K562 (cell line): ENCODE results near the gene EXTL1. TPM values are rescaled to one million over a fixed set of nuclear protein-coding genes. Genes with fewer than 3 reads are reported as not detected.

Experiments
- ARHGAP35 ChIP-seq: fragments of 450-650 bp; IDR thresholded peaks from 2 replicates; pipeline ENCODE4 v1.6.1; 2018; ENCODE audit not compliant: partially characterized antibody
- GABPA ChIP-seq: fragments of 200-800 bp; sonication (Bioruptor generic); conservative IDR thresholded peaks from 2 replicates; pipeline ENCODE4 v1.6.1; 2016; ENCODE audit warnings: low read depth, missing genetic modification characterization, missing compliant biosample characterization
- JUNB ChIP-seq: fragments of 450-650 bp; formaldehyde crosslinking; conservative IDR thresholded peaks from 2 replicates; pipeline ENCODE4 v1.4.0; 2020; ENCODE audit warnings: mild to moderate bottlenecking
- MAFF ChIP-seq: IDR thresholded peaks from 2 replicates; pipeline ENCODE4 v1.6.1; 2012; ENCODE audit warnings: low read length, improper control_type of control experiment
- MYNN ChIP-seq, 2 experiments: sonication (generic); formaldehyde crosslinking in 1 of 2; IDR thresholded peaks; 2 replicates each; pipeline versions ENCODE4 v1.5.0 to v1.6.1; 2016 to 2020; ENCODE audit warnings: antibody characterized with exemption in 1 of 2, missing genetic modification reagents in 1 of 2
- NFE2 ChIP-seq: IDR thresholded peaks from 2 replicates; pipeline ENCODE4 v1.6.1; 2014; ENCODE audit warnings: antibody characterized with exemption, low read depth
- NR2C2 ChIP-seq, 2 experiments: fragments of 200-800 bp in 1 of 2; sonication (Bioruptor generic) in 1 of 2; sonication (generic) in 1 of 2; formaldehyde crosslinking in 1 of 2; IDR thresholded peaks; 2 replicates each; pipeline versions ENCODE4 v1.6.1 to v1.8.0; 2016 to 2022; ENCODE audit warnings: mild to moderate bottlenecking in 1 of 2, missing compliant biosample characterization in 1 of 2, missing genetic modification characterization in 1 of 2, missing genetic modification reagents in 1 of 2
- NR3C1 ChIP-seq: sonication (generic); formaldehyde crosslinking; IDR thresholded peaks from 2 replicates; pipeline ENCODE4 v1.8.1; 2022; ENCODE audit warnings: missing genetic modification reagents
- OTX1 ChIP-seq: fragments of 450-650 bp; formaldehyde crosslinking; IDR thresholded peaks from 2 replicates; pipeline ENCODE4 v1.4.0; 2022; ENCODE audit warnings: mild to moderate bottlenecking
- SETDB1 ChIP-seq: IDR thresholded peaks from one replicate; pipeline ENCODE4 v1.6.1; 2012; ENCODE audit warnings: low read length, control low read depth, inconsistent platforms
- SMARCC2 ChIP-seq: fragments of 450-650 bp; IDR thresholded peaks from 2 replicates; pipeline ENCODE4 v1.6.1; 2017; ENCODE audit warnings: antibody characterized with exemption, moderate library complexity, mild to moderate bottlenecking, low read depth
- TAF15 ChIP-seq: fragments of 200-400 bp; formaldehyde crosslinking; IDR thresholded peaks from 2 replicates; pipeline ENCODE4 v1.6.1; 2017; ENCODE audit warnings: mild to moderate bottlenecking, low read depth, low read length, moderate library complexity
- TAF7 ChIP-seq: fragments of 450-650 bp; IDR thresholded peaks from 2 replicates; pipeline ENCODE4 v1.6.1; 2016; ENCODE audit warnings: missing genetic modification characterization, missing compliant biosample characterization
- TOE1 ChIP-seq, 2 experiments: fragments of 450-650 bp in 1 of 2; sonication (generic) in 1 of 2; formaldehyde crosslinking in 1 of 2; IDR thresholded peaks; 2 replicates each; pipeline versions ENCODE4 v1.7.1 to v1.8.0; 2016 to 2022; ENCODE audit warnings: borderline replicate concordance in 2 of 2, mild to moderate bottlenecking in 2 of 2, antibody characterized with exemption in 1 of 2, inconsistent platforms in 1 of 2, low read depth in 1 of 2, missing genetic modification reagents in 1 of 2, moderate library complexity in 1 of 2
- WHSC1 ChIP-seq: IDR thresholded peaks from one replicate; pipeline ENCODE4 v1.6.1; 2012; ENCODE audit warnings: low read length, control low read depth, inconsistent platforms
- ZBTB1 ChIP-seq: sonication (generic); formaldehyde crosslinking; IDR thresholded peaks from 2 replicates; pipeline ENCODE4 v1.8.1; 2023; ENCODE audit warnings: missing genetic modification reagents, low read depth, mild to moderate bottlenecking, borderline replicate concordance
- ZNF41 ChIP-seq: fragments of 250-450 bp; sonication (Bioruptor Pico); conservative IDR thresholded peaks from 2 replicates; pipeline ENCODE4 v1.4.0; 2020; ENCODE audit warnings: mild to moderate bottlenecking
- ZNF507 ChIP-seq: conservative IDR thresholded peaks from 2 replicates; pipeline ENCODE4 v1.6.1; 2017; ENCODE audit warnings: missing genetic modification characterization, missing compliant biosample characterization
- ZNF589 ChIP-seq: fragments of 200-800 bp; sonication (Bioruptor generic); IDR thresholded peaks from 2 replicates; pipeline ENCODE4 v1.6.1; 2016; ENCODE audit warnings: low read depth, missing genetic modification characterization, missing compliant biosample characterization
- ZNF778 ChIP-seq: fragments of 450-650 bp; formaldehyde crosslinking; IDR thresholded peaks from 2 replicates; pipeline ENCODE4 v1.4.0; 2020; ENCODE audit warnings: mild to moderate bottlenecking, moderate library complexity
- polyA plus RNA-seq, 8 experiments: library from polyadenylated mRNA; depleted of rRNA in 4 of 8; stranded (reverse) in 5 of 8; unstranded in 3 of 8; fragments of >200 nt; fragmentation: Nextera tagmentation in 2 of 8; fragmentation: Illumina TruSeq in 1 of 8; extraction: Ambion mirVana in 2 of 8; extraction: Trizol in 1 of 8; gene quantifications; 2 replicates each; pipeline versions ENCODE4 v1.2.1 to v1.2.3, GENCODE V29; 2011 to 2014; ENCODE audit warnings: inconsistent platforms in 1 of 8, missing spikeins in 1 of 8
- total RNA-seq, 7 experiments: library from RNA; depleted of rRNA in 6 of 7; stranded (reverse); fragments of >200 nt in 6 of 7; fragmentation: Illumina TruSeq in 2 of 7; extraction: Trizol in 2 of 7; gene quantifications; 2 replicates each; pipeline versions ENCODE4 v1.2.1 to v1.2.3, GENCODE V29; 2011 to 2021; ENCODE audit warnings: low replicate concordance in 1 of 7
- TF ChIP-seq, protein P1 (sequence below): fragments of 250-450 bp; sonication (Bioruptor Pico); IDR thresholded peaks from 2 replicates; pipeline ENCODE4 v1.8.0; 2021; ENCODE audit warnings: moderate library complexity, mild to moderate bottlenecking, inconsistent platforms
- TF ChIP-seq, protein P2 (sequence below): fragments of 250-450 bp; sonication (Bioruptor Pico); IDR thresholded peaks from 2 replicates; pipeline ENCODE4 v1.8.0; 2021; ENCODE audit warnings: mild to moderate bottlenecking, moderate library complexity
- TF ChIP-seq, protein P3 (sequence below): fragments of 250-450 bp; sonication (Bioruptor Pico); IDR thresholded peaks from 2 replicates; pipeline ENCODE4 v1.4.0; 2020; ENCODE audit warnings: mild to moderate bottlenecking, moderate library complexity

The EXTL1 gene
- total and polyA plus RNA-seq, 9 of the 15 experiments (the other 6 are each of a cell fraction or from before 2014, with no cell fraction given): 0.04 to 0.23 (median 0.08) TPM; not detected in 3

DNA sequence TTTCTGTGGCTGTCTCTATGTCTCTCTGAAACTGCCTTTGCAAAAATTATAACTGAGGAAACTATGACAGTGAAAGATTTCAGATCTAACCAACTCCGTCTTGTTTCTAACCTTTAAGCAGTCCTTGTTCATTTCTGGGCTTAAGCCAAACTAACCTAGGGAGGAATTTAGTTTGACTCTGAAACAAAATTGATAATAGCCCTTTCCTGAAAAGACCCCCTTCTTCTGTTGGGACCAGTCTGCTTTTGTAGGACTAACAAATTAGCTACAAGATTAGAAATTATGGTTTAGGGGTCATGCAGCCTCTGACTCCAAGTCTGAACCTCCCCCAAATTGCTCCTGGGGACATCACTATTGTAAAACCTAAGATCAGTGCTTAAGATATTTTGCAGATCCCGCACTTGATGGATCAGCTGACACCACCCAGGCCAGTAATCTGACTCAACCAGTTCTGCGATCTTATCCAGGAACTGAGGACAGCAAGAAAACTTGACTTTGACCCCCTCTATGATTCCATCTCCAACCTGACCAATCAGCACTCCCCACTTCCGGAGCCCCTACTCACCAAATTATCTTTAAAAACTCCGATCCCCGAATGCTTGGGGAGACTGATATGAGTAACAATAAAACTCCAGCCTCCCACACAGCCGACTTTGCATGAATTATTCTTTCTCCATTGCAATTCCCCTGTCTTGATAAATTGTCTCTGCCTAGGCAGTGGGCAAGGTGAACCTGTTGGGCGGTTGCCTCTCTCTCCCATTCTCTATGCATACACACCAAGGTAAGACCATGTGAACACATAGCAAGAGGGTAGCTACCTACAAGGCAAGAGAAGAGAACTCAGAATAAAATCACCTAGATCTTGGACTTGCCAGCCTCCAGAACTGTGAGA lies 57.0 kb downstream of the EXTL1 start (continued):
- no peak for TF ChIP-seq JUNB (CRISPR knock-in tag)
- no peak for TF ChIP-seq ZNF41 (CRISPR knock-in tag)
- no peak for TF ChIP-seq OTX1
- TF ChIP-seq MAFF: no peak
- no peak for TF ChIP-seq SETDB1
- no peak for TF ChIP-seq ZNF507 (tag)
- no peak for TF ChIP-seq ZNF778 (CRISPR knock-in tag)
- TF ChIP-seq WHSC1: no peak
- TF ChIP-seq ARHGAP35: no peak
- TF ChIP-seq, protein P1, sequence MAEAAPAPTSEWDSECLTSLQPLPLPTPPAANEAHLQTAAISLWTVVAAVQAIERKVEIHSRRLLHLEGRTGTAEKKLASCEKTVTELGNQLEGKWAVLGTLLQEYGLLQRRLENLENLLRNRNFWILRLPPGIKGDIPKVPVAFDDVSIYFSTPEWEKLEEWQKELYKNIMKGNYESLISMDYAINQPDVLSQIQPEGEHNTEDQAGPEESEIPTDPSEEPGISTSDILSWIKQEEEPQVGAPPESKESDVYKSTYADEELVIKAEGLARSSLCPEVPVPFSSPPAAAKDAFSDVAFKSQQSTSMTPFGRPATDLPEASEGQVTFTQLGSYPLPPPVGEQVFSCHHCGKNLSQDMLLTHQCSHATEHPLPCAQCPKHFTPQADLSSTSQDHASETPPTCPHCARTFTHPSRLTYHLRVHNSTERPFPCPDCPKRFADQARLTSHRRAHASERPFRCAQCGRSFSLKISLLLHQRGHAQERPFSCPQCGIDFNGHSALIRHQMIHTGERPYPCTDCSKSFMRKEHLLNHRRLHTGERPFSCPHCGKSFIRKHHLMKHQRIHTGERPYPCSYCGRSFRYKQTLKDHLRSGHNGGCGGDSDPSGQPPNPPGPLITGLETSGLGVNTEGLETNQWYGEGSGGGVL (CRISPR knock-in tag): no peak
- TF ChIP-seq, protein P2, sequence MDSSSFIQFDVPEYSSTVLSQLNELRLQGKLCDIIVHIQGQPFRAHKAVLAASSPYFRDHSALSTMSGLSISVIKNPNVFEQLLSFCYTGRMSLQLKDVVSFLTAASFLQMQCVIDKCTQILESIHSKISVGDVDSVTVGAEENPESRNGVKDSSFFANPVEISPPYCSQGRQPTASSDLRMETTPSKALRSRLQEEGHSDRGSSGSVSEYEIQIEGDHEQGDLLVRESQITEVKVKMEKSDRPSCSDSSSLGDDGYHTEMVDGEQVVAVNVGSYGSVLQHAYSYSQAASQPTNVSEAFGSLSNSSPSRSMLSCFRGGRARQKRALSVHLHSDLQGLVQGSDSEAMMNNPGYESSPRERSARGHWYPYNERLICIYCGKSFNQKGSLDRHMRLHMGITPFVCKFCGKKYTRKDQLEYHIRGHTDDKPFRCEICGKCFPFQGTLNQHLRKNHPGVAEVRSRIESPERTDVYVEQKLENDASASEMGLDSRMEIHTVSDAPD (CRISPR knock-in tag): no peak
- TF ChIP-seq ZBTB1: no peak
- TF ChIP-seq MYNN (IDR thresholded peaks at IDR 0.05): no peak
- TF ChIP-seq MYNN (CRISPR knock-in tag; IDR thresholded peaks at IDR 0.05): no peak
- no peak for TF ChIP-seq TAF7 (tag)
- TF ChIP-seq NFE2: no peak
- TF ChIP-seq SMARCC2: peak; percentile 68
- no peak; the same call in 1 of the 2 replicates for TF ChIP-seq TOE1 (IDR thresholded peaks at IDR 0.05; ENCODE audit: borderline replicate concordance)
- TF ChIP-seq TOE1 (CRISPR knock-in tag; IDR thresholded peaks at IDR 0.05; ENCODE audit: borderline replicate concordance, low read depth): no peak
- TF ChIP-seq GABPA (tag): peak; percentile 33; the same call in 1 of the 2 replicates
- TF ChIP-seq NR2C2 (CRISPR knock-in tag; IDR thresholded peaks at IDR 0.05): no peak
- peak; percentile 76 for TF ChIP-seq NR2C2 (tag; IDR thresholded peaks at IDR 0.05)
- no peak for TF ChIP-seq TAF15
- no peak for TF ChIP-seq NR3C1 (CRISPR knock-in tag)
- no peak for TF ChIP-seq ZNF589 (CRISPR knock-in tag)
- TF ChIP-seq, protein P3, sequence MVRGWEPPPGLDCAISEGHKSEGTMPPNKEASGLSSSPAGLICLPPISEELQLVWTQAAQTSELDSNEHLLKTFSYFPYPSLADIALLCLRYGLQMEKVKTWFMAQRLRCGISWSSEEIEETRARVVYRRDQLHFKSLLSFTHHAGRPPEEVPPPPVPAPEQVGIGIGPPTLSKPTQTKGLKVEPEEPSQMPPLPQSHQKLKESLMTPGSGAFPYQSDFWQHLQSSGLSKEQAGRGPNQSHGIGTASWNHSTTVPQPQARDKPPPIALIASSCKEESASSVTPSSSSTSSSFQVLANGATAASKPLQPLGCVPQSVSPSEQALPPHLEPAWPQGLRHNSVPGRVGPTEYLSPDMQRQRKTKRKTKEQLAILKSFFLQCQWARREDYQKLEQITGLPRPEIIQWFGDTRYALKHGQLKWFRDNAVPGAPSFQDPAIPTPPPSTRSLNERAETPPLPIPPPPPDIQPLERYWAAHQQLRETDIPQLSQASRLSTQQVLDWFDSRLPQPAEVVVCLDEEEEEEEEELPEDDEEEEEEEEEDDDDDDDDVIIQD (CRISPR knock-in tag): no peak
